ENCODE measurements around the gene SMYD3. TPM values are rescaled to one million over a fixed set of nuclear protein-coding genes. Genes with fewer than 3 reads are reported as not detected.

The SMYD3 gene
- total and polyA plus RNA-seq, 2 donors (not counting 1 experiment from before 2014, with no cell fraction given): 9.7 to 37.2 TPM

- TF ChIP-seq EZH2 (IDR thresholded peaks at IDR 0.05; ENCODE audit: borderline replicate concordance, insufficient read depth, low read depth, low read length, poor library complexity, severe bottlenecking) (no peak), CTCF (IDR thresholded peaks at IDR 0.05) (no peak)
- H3K4me2 ChIP-seq (replicated peaks; ENCODE audit: low read depth, low read length, poor library complexity, severe bottlenecking): no peak overlapping the region
- Mint-ChIP-seq H3K4me1 (no peaks in the 10 kb centered on the region), H3K27ac (no peak overlapping the region), H3K27me3 (no peaks in the 10 kb centered on the region), H3K9me3 (ENCODE audit: insufficient read depth) (no peaks in the 10 kb centered on the region), H3K4me3 (no peak overlapping the region)
- no peak overlapping the region for H3K27ac ChIP-seq (ENCODE audit: low read length in 2 of 2)
- ATAC-seq (ENCODE audit: low read depth): no peak
- intact Hi-C loops (cut with micrococcal nuclease): no loop called here
- CTCF ChIA-PET: no interaction called here
- no peak overlapping the region for H2AFZ ChIP-seq (ENCODE audit: insufficient read depth, low read depth, low read length, poor library complexity, severe bottlenecking)
- no peak for DNase-seq
- H3K4me3 ChIP-seq (ENCODE audit: control extremely low read depth in 1 of 5, extremely low read depth in 1 of 5, insufficient read depth in 1 of 5, low read depth in 2 of 5, low read length in 4 of 5): no peak overlapping the region
- H3K27me3 ChIP-seq (replicated peaks in 1 of 4; ENCODE audit: control extremely low read depth in 1 of 4, control insufficient read depth in 3 of 4, insufficient read depth in 4 of 4, low read length in 3 of 4): no peaks in the 10 kb centered on the region
- POLR2A ChIA-PET: no interaction called here
- WGBS (ENCODE audit: insufficient coverage): 83% methylated on average over 1 of the region's 6 CpGs
- H4K20me1 ChIP-seq (ENCODE audit: control insufficient read depth, insufficient read depth, low read length, poor library complexity, severe bottlenecking): no peaks in the 10 kb centered on the region
- no peaks in the 10 kb centered on the region for H3K36me3 ChIP-seq (replicated peaks in 1 of 2; ENCODE audit: control extremely low read depth in 1 of 2, control insufficient read depth in 1 of 2, extremely low read depth in 1 of 2, insufficient read depth in 2 of 2, low read length in 1 of 2)
- no peaks in the 10 kb centered on the region for H3K79me2 ChIP-seq (ENCODE audit: control insufficient read depth, insufficient read depth, low read length)
- H3K9me3 ChIP-seq (ENCODE audit: control extremely low read depth in 1 of 3, control insufficient read depth in 2 of 3, insufficient read depth in 1 of 3, low read length in 2 of 3): no peaks in the 10 kb centered on the region
- no peaks in the 10 kb centered on the region for H3K4me1 ChIP-seq (ENCODE audit: control insufficient read depth in 2 of 2, insufficient read depth in 2 of 2, low read length in 2 of 2)
- no peak overlapping the region for H3K9ac ChIP-seq (ENCODE audit: low read length)
These were observed 486.7 kb downstream of the SMYD3 start for GRCh38 chr1:246020211-246020954.

GRCh38 chr1:246018146-246018545 is 488.9 kb downstream of the SMYD3 start:
- Histone ChIP-seq H3K79me2 (ENCODE audit: control insufficient read depth, insufficient read depth, low read length) (no peaks in the 10 kb centered on the region), H3K4me3 (ENCODE audit: control extremely low read depth in 1 of 5, extremely low read depth in 1 of 5, insufficient read depth in 1 of 5, low read depth in 2 of 5, low read length in 4 of 5) (no peak overlapping the region), H3K4me1 (ENCODE audit: control insufficient read depth in 2 of 2, insufficient read depth in 2 of 2, low read length in 2 of 2) (no peaks in the 10 kb centered on the region), H3K27ac (ENCODE audit: low read length in 2 of 2) (no peak overlapping the region), H4K20me1 (ENCODE audit: control insufficient read depth, insufficient read depth, low read length, poor library complexity, severe bottlenecking) (no peaks in the 10 kb centered on the region), H3K4me2 (replicated peaks; ENCODE audit: low read depth, low read length, poor library complexity, severe bottlenecking) (no peak overlapping the region), H3K36me3 (replicated peaks in 1 of 2; ENCODE audit: control extremely low read depth in 1 of 2, control insufficient read depth in 1 of 2, extremely low read depth in 1 of 2, insufficient read depth in 2 of 2, low read length in 1 of 2) (no peaks in the 10 kb centered on the region), H3K9ac (ENCODE audit: low read length) (no peak overlapping the region), H3K27me3 (replicated peaks in 1 of 4; ENCODE audit: control extremely low read depth in 1 of 4, control insufficient read depth in 3 of 4, insufficient read depth in 4 of 4, low read length in 3 of 4) (no peaks in the 10 kb centered on the region), H3K9me3 (ENCODE audit: control extremely low read depth in 1 of 3, control insufficient read depth in 2 of 3, insufficient read depth in 1 of 3, low read length in 2 of 3) (no peaks in the 10 kb centered on the region), H2AFZ (ENCODE audit: insufficient read depth, low read depth, low read length, poor library complexity, severe bottlenecking) (no peak overlapping the region)
- intact Hi-C loops (cut with micrococcal nuclease): no loop called here
- WGBS (ENCODE audit: insufficient coverage): 85% methylated on average over 3 of the region's 4 CpGs
- POLR2A ChIA-PET: no interaction called here
- Mint-ChIP-seq H3K4me3 (no peak overlapping the region), H3K27me3 (no peaks in the 10 kb centered on the region), H3K9me3 (ENCODE audit: insufficient read depth) (no peaks in the 10 kb centered on the region), H3K4me1 (no peaks in the 10 kb centered on the region), H3K27ac (no peak overlapping the region)
- CTCF ChIA-PET: no interaction called here
- no peak for DNase-seq
- TF ChIP-seq EZH2 (IDR thresholded peaks at IDR 0.05; ENCODE audit: borderline replicate concordance, insufficient read depth, low read depth, low read length, poor library complexity, severe bottlenecking) (no peak), CTCF (IDR thresholded peaks at IDR 0.05) (no peak)
- ATAC-seq (ENCODE audit: low read depth): no peak
